Measurements from ENCODE around the gene NSUN4.

The NSUN4 gene

DNA sequence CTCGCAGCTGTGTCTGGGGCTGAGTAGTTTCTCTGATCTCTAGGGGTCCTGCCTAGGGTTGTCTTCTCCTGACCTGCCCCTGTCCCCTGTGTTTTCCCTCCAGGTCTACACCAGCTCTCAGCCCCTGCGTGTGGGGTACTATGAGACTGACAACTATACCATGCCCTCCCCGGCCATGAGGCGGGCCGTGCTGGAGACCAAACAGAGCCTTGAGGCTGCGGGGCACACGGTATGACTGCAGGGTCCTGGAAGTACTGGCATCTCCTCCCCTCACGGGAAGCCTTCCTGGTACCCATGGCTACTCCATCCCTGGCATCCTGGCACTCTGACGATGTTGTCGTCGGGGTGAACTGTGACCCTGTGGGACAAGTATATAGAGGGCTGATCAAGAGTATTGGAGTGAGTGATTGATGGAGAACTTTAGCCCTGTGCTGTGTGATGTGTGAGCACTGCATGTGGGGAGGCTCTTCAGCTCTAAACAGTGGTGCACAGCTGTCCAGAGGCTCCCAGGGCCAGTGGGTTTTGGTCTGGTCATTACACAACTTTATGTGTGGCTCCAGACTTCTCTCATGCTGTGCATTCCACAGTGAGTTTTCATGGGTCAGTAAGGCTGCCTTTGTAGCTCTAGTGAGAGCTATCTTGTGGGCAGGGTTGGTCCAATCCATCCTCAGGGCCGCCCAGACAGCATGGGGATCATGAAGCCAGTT, 67.9 kb downstream of the NSUN4 start:
- DNase-seq = no peak

DNA sequence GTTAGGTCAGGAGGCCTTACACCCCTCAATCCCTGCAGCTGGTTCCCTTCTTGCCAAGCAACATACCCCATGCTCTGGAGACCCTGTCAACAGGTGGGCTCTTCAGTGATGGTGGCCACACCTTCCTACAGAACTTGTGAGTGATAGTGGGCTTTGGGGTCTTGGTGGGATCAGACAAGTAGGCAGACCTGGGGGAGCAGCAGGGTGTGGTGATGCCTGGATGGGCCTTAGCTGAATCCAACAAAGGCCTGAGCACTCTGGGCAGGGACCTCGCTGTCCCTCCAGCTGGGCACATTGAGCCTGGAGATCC, 68.4 kb downstream of the NSUN4 start:
- no peak for DNase-seq

DNA sequence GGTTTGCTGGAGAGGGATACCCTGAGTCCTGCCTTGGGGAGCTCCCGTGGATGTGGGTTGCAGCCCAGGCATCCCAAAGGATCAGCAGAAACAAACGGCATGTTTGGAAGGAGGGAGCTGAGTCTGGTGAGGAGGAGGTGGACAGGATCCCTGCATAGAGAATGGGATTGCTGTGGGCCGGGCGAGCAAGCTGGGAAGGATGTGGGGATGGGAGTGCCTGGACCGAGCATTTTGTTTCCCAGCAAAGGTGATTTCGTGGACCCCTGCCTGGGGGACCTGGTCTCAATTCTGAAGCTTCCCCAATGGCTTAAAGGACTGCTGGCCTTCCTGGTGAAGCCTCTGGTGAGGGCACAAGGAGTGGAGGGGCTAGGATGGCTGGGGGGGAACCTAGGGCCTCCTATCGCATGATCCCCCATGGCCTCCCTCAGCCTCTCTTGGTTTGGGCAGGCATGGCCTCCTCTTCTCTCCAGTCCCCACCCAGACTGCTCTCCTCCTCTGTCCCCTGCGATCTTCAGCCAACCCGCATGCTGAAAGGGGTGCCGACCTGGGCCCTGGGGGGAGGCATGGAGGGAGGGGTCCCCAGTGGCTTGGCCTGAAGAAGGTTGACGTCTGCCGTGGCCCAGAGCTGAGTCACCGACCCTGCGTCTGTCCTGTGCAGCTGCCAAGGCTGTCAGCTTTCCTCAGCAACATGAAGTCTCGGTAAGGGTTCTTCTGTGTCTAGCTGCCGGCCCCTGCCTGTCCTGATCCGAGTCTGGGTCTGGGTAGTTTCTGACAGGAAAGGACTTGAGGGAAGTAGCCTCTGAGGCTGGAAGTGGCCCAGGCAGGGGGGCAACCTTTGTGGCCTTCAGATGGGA, 69.8 kb downstream of the NSUN4 start:
- no peak for DNase-seq

DNA sequence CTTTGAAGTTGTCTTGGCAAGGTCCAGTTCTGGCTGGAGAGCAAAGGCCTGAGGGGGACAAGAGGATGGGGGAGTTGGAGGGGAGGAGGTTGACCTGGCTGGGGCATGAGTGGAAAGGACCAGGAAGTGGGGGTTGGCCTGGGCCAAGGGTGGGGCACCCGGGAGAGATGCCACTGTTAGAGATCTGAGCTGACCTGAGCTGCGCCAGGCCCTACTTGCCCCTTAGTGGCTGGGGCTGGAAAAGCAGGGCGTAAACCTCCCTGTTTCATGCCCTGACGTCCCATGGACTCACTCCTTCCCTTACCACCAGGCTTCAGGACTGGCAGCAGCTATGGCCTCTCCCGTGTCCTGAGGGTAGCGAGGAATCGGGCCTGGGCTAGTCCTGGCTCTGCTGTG, 70.4 kb downstream of the NSUN4 start:
- DNase-seq = no peak

All from EL (cell line).